Pancreas (tissue), 10 donors: Measurements from ENCODE around the gene ZNF628. TPM values are rescaled to one million over a fixed set of nuclear protein-coding genes. Genes with fewer than 3 reads are reported as not detected.
A peak's percentile ranks its signal among the peaks of the same experiment; 100 is the strongest.

Source experiments
- ATAC-seq, 4 donors: fragments of 200-7000 bp; cut with Tn5 transposase; one replicate each; pipeline versions ENCODE4 v1.8.0 to v1.9.1; 2020; ENCODE audit warnings: mild to moderate bottlenecking in 4 of 4, moderate library complexity in 4 of 4
- DNase-seq, 6 donors: peaks; one replicate each; pipeline ENCODE4 v3.0.0-alpha.2; 2020
- FAIRE-seq: peaks from 2 replicates; lab custom pipeline; 2012; peaks lifted over from hg19 to GRCh38; lab: Jason Lieb, UNC
- H3K27ac ChIP-seq, 4 donors: fragments of 200-600 bp; sonication (generic); 1 replicate in 3 of 4; 2 replicates in 1 of 4; pipeline versions ENCODE4 v1.5.0 to v1.8.0; 2020
- H3K27me3 ChIP-seq, 4 donors: fragments of 200-600 bp; one replicate each; pipeline ENCODE4 v1.8.0; 2021
- H3K36me3 ChIP-seq, 3 donors: fragments of 200-600 bp; sonication (generic) in 1 of 3; one replicate each; pipeline versions ENCODE4 v1.5.0 to v1.8.0; 2020 to 2021
- H3K4me1 ChIP-seq, 3 donors: fragments of 200-600 bp; one replicate each; pipeline ENCODE4 v1.8.0; 2021
- H3K4me3 ChIP-seq, 4 donors: fragments of 200-600 bp; sonication (generic) in 2 of 4; one replicate each; pipeline versions ENCODE4 v1.5.0 to v1.8.0; 2020 to 2021
- H3K9me3 ChIP-seq, 4 donors: fragments of 200-600 bp; one replicate each; pipeline ENCODE4 v1.8.0; 2021
- WGBS, 2 donors: extraction: QIAGEN DNeasy Blood & Tissue Kit; methylation state at CpG; one replicate each; pipeline ENCODE4 v1.1.7; 2013; 5-methylcytosine and 5-hydroxymethylcytosine counted together
- intact Hi-C, 3 donors: fragments of 100-400 bp; cut with DNase I; formaldehyde crosslinking; loops; one replicate each; pipeline versions ENCODE4 v1.11.1 to v1.14.2; 2022
- polyA plus RNA-seq, 2 donors: library from polyadenylated mRNA; stranded (reverse); fragments of 200-250 nt; gene quantifications; one replicate each; pipeline ENCODE4 v1.2.3, GENCODE V29; 2013
- total RNA-seq, 6 donors: library from RNA; stranded (reverse); fragmentation: NEBNext Ultra II Directional in 4 of 6; extraction: Animal tissue kit (Norgen Biotek cat#: 25700) in 4 of 6; gene quantifications; one replicate each; pipeline versions ENCODE4 v1.2.1 to v1.2.4, GENCODE V29; 2021 to 2023
- TF ChIP-seq, protein P1 (sequence below), 4 donors: fragments of 200-600 bp; sonication (generic) in 3 of 4; IDR thresholded peaks; one replicate each; pipeline versions ENCODE4 v1.5.0 to v1.8.0; 2021; ENCODE audit warnings: antibody characterized with exemption in 4 of 4
- donor health status: healthy with polysubstance abuse.
- donor health status: DM: no; HTN: no; CAD: no; lungs with moderate emphysema.
- donor health status: DM: no; HTN: no; CAD: no.
- donor health status: control.
- donor health status: control.
- donor health status: Bipolar disorder and iron deficiency.
- donor health status: DM: yes; HTN: yes; CAD: no.
- donor health status: DM: no; HTN: no; CAD: no.
- donor health status: DM: no; HTN: no; CAD: no.
- donor health status: DM: yes; HTN: yes; CAD: no.

Gene ZNF628
- total and polyA plus RNA-seq, 8 donors, result 2.6 to 7.8 (median 4.1) TPM

DNA sequence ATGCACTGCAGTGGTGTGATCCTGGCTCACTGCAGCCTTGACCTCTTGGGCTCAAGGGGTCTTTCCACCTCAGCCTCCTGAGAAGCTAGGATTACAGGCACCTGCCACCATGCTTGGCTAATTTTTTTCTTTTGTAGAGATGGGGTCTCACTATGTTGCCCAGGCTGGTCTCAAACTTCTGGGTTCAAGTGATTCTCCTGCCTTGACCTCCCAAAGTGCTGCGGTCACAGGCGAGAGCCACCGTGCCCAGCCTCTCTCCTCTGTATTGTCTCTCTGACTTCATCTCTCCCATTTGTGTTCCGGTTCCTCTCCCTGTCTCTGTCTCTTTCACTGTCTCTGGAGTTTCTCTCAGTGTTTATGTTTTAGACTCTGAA, 10.2 kb upstream of the ZNF628 start:
- Histone ChIP-seq H3K27me3 (no peaks in the 10 kb centered on the region), H3K4me3 (no peak overlapping the region), H3K4me1 (peaks cover 0 to 5% (median 2%) of the 10 kb centered on the region in 3 donors), H3K36me3 (no peaks in the 10 kb centered on the region), H3K27ac (no peak overlapping the region), H3K9me3 (no peaks in the 10 kb centered on the region)
- no peak for FAIRE-seq
- intact Hi-C loops, result no loop called here
- no peak for DNase-seq
- WGBS, 2 donors, result 82 to 93% methylated on average over 4 of the region's 4 CpGs
- no peak for ATAC-seq
- TF ChIP-seq, protein P1, sequence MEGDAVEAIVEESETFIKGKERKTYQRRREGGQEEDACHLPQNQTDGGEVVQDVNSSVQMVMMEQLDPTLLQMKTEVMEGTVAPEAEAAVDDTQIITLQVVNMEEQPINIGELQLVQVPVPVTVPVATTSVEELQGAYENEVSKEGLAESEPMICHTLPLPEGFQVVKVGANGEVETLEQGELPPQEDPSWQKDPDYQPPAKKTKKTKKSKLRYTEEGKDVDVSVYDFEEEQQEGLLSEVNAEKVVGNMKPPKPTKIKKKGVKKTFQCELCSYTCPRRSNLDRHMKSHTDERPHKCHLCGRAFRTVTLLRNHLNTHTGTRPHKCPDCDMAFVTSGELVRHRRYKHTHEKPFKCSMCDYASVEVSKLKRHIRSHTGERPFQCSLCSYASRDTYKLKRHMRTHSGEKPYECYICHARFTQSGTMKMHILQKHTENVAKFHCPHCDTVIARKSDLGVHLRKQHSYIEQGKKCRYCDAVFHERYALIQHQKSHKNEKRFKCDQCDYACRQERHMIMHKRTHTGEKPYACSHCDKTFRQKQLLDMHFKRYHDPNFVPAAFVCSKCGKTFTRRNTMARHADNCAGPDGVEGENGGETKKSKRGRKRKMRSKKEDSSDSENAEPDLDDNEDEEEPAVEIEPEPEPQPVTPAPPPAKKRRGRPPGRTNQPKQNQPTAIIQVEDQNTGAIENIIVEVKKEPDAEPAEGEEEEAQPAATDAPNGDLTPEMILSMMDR (IDR thresholded peaks at IDR 0.05), result no peak

DNA sequence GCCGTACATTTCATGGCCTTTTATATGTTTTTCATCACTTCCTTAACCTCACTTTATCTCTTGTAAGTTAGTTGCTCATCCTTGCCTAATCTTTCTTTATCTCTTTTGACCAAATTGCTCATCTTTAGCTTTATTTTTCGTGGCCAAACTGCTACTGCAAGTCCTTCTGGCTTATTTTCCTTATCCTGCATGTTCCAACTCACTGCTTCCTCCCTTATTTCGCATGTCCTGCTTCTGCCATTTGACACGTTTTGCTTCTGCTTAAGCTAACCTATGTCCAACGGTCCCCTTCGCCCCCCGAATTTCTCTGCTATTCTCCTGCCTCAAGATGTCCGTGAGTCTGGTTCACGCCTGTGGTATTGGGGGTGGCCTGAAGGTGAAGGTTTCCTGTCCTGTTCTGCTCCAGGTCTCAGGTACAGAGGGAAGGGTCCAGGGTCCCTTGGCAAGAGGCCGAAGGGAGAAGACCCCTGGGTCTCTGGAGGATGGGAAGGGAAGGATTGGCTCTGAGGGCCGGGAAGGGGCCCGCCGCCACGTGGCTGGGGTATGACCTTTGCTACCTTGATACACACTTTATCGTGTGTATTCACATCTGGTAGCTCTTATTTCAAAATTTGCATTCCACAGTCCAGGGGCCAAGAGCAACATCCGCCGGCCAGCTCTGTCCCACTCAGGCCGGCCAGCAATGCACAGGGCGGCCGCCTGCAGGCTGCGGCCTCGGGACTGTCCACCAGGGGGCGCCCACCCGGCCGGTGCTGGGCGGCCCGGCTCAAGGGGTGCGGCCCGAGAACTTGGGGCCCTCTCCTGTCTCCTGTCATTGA, 9.0 kb upstream of the ZNF628 start:
- ATAC-seq (peak; percentile 79 to 96 (median 92)), DNase-seq (peak in 5 of 6 donors; percentile 36 to 92 (median 74)), FAIRE-seq (no peak)
- 22 to 25% methylated on average over 29 of the region's 29 CpGs for WGBS, 2 donors
- Histone ChIP-seq H3K9me3 (no peaks in the 10 kb centered on the region), H3K27ac (no peak overlapping the region), H3K4me1 (peaks cover 0 to under 1% (median 0%) of the 10 kb centered on the region in 3 donors), H3K4me3 (no peak overlapping the region), H3K36me3 (no peaks in the 10 kb centered on the region), H3K27me3 (no peaks in the 10 kb centered on the region)
- intact Hi-C loops, result no loop called here
- TF ChIP-seq, protein P1 (IDR thresholded peaks at IDR 0.05), result peak; percentile 99 to 100 (median 99)

DNA sequence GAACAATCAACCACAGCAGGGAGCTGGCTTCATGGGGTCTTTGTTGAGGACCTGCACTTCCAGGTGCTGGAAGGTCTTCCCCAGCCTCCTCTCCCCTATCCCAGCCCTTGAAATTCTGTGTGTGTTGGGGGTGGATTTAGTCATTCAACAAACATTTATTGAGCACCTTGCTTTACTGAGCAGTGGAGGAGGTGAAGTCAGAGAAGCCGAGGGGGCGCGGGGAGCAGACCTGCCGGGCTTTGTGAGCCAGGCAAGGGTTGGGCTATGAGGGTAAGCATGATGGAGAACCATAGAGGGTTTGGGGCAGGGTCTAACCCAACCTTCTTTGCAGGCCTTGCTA, 8.4 kb upstream of the ZNF628 start:
- no peak overlapping the region for H3K4me3 ChIP-seq
- ATAC-seq (peak in 1 of 4 donors; percentile 8), FAIRE-seq (no peak), DNase-seq (no peak)
- H3K4me1 ChIP-seq, result no peaks in the 10 kb centered on the region
- 5 to 8% methylated on average over 4 of the region's 4 CpGs for WGBS, 2 donors
- TF ChIP-seq, protein P1 (IDR thresholded peaks at IDR 0.05), result peak in 1 of 4 donors; percentile 30
- no peak overlapping the region for H3K27ac ChIP-seq
- no peaks in the 10 kb centered on the region for H3K36me3 ChIP-seq
- no peaks in the 10 kb centered on the region for H3K27me3 ChIP-seq
- intact Hi-C loops, result no loop called here
- H3K9me3 ChIP-seq, result no peaks in the 10 kb centered on the region

DNA sequence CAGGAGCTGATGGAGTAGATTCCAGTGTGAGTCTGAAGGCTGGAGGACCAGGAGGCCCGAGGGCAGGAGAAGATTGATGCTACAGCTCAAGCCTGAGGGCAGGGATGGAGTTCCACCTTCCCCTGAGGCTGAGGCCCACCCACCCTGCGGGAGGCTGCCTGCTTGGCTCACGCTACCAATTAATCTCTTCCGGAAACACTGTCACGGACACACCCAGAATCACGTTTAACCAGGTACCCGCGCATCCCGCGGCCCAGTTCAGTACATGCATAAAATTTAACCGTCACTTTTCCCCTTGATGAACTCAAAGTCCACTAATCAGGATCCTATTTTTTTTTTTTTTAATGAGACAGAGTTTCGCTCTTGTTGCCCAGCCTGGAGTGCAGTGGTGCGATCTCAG, 5.2 kb upstream of the ZNF628 start:
- no peaks in the 10 kb centered on the region for H3K27me3 ChIP-seq
- no peaks in the 10 kb centered on the region for H3K9me3 ChIP-seq
- FAIRE-seq (no peak), ATAC-seq (no peak), DNase-seq (no peak)
- no peak overlapping the region for H3K4me3 ChIP-seq
- WGBS, 2 donors, result 72 to 77% methylated on average over 13 of the region's 13 CpGs
- TF ChIP-seq, protein P1 (IDR thresholded peaks at IDR 0.05), result no peak
- no peaks in the 10 kb centered on the region for H3K36me3 ChIP-seq
- intact Hi-C loops, result no loop called here
- H3K4me1 ChIP-seq, result peaks cover 0 to 6% (median 0%) of the 10 kb centered on the region in 3 donors
- no peak overlapping the region for H3K27ac ChIP-seq

DNA sequence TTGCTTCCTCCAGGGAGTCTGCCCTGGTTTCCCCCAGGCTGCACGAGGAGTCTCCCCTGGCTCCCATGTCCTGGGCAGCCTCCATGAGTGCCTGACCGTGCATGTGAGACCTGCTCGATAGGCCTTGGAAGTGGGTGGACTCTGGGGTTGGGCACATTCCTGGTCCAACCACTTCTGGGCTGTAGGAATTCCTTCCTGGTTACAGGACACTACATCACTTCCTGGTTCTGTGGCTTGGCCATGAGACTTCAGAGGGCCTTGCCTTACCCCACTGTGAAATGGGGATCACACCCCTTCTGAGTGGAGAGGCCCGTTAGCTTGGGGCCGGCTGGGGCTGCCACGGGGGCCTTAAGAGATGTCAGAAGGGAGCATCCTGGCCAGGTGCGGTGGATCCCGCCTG, 4.0 kb upstream of the ZNF628 start:
- no peak for ATAC-seq

More for the DNA sequence above, 4.0 kb upstream of the ZNF628 start:
- Histone ChIP-seq H3K36me3 (no peaks in the 10 kb centered on the region), H3K27ac (no peak overlapping the region), H3K4me3 (no peak overlapping the region), H3K27me3 (no peaks in the 10 kb centered on the region), H3K4me1 (peaks cover 0 to 8% (median under 1%) of the 10 kb centered on the region in 3 donors), H3K9me3 (no peaks in the 10 kb centered on the region)
- DNase-seq (peak in 1 of 6 donors; percentile 13), FAIRE-seq (no peak)
- WGBS, 2 donors, result 61 to 68% methylated on average over 8 of the region's 8 CpGs
- TF ChIP-seq, protein P1 (IDR thresholded peaks at IDR 0.05), result no peak
- intact Hi-C loops, result no loop called here
